Activated B cell treated with CpG ODN at 0.5 μM for 24 hours (primary cell): ENCODE data around the gene PNMA8B. TPM values are rescaled to one million over a fixed set of nuclear protein-coding genes. Genes with fewer than 3 reads are reported as not detected.

Source experiments
- ATAC-seq: fragments of 200-7000 bp; cut with Tn5 transposase; one replicate; pipeline ENCODE4 v1.10.0; 2021; ENCODE audit warnings: low read depth, mild to moderate bottlenecking, moderate library complexity
- CTCF ChIA-PET: fragments of 350-600 bp; sonication (Branson Sonifier 250); formaldehyde crosslinking; loops from one replicate; lab custom pipeline; 2021; ENCODE audit warnings: antibody characterized with exemption; lab: Charles Lee
- POLR2A ChIA-PET: fragments of 350-600 bp; sonication (Branson Sonifier 250); formaldehyde crosslinking; loops from one replicate; lab custom pipeline; 2021; ENCODE audit warnings: antibody characterized with exemption; lab: Charles Lee
- DNase-seq: peaks from one replicate; pipeline ENCODE4 v3.0.0; 2022
- H3K27ac Mint-ChIP-seq: one replicate; pipeline ENCODE4 v1.8.0; 2020; ENCODE audit warnings: mixed read lengths
- H3K27me3 Mint-ChIP-seq: one replicate; pipeline ENCODE4 v1.8.0; 2021; ENCODE audit warnings: mixed read lengths
- H3K36me3 Mint-ChIP-seq: one replicate; pipeline ENCODE4 v1.8.0; 2021; ENCODE audit warnings: low read depth, mixed read lengths
- H3K4me1 Mint-ChIP-seq: one replicate; pipeline ENCODE4 v1.8.0; 2021; ENCODE audit warnings: mixed read lengths
- H3K4me3 Mint-ChIP-seq: one replicate; pipeline ENCODE4 v1.8.0; 2020; ENCODE audit warnings: mild to moderate bottlenecking, mixed read lengths
- H3K9me3 Mint-ChIP-seq: one replicate; pipeline ENCODE4 v1.8.0; 2020; ENCODE audit warnings: mixed read lengths
- intact Hi-C: fragments of 100-400 bp; cut with micrococcal nuclease; formaldehyde crosslinking; loops from one replicate; pipeline ENCODE4 v1.15.1; 2024
- total RNA-seq: library from RNA; stranded (reverse); gene quantifications from 2 replicates; pipeline ENCODE4 v1.2.3, GENCODE V29; 2022
- TF ChIP-seq, protein P1 (sequence below): fragments of 200-600 bp; IDR thresholded peaks from one replicate; pipeline ENCODE4 v1.8.0; 2022; ENCODE audit warnings: antibody characterized with exemption, mild to moderate bottlenecking

PNMA8B gene
- total RNA-seq, 1 donor from 2014 or later, result 0.04 TPM

DNA sequence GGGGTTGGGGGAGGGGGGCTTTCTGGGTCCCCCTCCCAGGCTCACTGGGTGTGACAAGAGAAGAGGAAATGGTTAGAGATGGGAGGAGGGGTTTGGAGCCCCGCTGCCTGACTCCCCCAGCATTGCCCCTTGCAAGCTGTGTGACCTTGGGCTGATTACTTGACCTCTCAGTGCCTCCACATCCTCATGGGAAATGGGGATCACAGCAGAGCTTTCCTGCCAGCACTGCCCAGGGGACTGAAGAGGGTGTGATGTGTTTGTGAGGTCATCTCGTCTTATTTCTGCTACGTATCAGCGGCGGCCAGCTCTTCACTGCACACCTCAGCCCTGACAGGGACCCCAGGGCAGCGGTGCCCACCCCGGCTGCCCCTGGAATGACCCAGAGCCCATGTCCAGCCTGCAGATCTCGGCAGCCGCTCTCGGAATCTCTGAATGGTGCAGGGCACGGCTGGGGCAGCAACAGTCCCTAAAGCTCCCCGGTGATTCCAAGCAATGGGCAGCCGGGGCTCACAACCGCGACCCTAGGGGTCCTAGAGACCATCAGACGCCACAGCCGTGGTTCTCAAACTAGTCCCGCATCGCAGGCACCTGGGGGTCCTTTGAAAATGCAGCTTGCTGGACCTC, 8.4 kb downstream of the PNMA8B start:
- no peaks in the 10 kb centered on the region for H3K36me3 Mint-ChIP-seq
- intact Hi-C loops, result loop anchor here (1.0 kb wide), 2 partner anchors 85 to 92 kb away; no protein-coding TSS in a partner anchor
- no peak overlapping the region for H3K4me3 Mint-ChIP-seq
- ChIA-PET POLR2A (no interaction called here), CTCF (interaction anchor here (0.8 to 1.7 kb wide), 7 partner anchors 27 to 206 kb away, joined by 3 to 13 read pairs (median 4); no protein-coding TSS in a partner anchor)
- TF ChIP-seq, protein P1, sequence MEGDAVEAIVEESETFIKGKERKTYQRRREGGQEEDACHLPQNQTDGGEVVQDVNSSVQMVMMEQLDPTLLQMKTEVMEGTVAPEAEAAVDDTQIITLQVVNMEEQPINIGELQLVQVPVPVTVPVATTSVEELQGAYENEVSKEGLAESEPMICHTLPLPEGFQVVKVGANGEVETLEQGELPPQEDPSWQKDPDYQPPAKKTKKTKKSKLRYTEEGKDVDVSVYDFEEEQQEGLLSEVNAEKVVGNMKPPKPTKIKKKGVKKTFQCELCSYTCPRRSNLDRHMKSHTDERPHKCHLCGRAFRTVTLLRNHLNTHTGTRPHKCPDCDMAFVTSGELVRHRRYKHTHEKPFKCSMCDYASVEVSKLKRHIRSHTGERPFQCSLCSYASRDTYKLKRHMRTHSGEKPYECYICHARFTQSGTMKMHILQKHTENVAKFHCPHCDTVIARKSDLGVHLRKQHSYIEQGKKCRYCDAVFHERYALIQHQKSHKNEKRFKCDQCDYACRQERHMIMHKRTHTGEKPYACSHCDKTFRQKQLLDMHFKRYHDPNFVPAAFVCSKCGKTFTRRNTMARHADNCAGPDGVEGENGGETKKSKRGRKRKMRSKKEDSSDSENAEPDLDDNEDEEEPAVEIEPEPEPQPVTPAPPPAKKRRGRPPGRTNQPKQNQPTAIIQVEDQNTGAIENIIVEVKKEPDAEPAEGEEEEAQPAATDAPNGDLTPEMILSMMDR, result no peak
- H3K27ac Mint-ChIP-seq, result no peak overlapping the region
- peaks cover 77% of the 10 kb centered on the region for H3K27me3 Mint-ChIP-seq
- no peak for DNase-seq
- no peak for ATAC-seq
- peaks cover 24% of the 10 kb centered on the region for H3K4me1 Mint-ChIP-seq
- no peaks in the 10 kb centered on the region for H3K9me3 Mint-ChIP-seq

GRCh38 chr19:46486358-46486757, 9.3 kb downstream of the PNMA8B start:
- ChIA-PET POLR2A (no interaction called here), CTCF (interaction anchor here (0.8 kb wide), 1 partner anchor 206 kb away, joined by 4 read pairs; no protein-coding TSS in a partner anchor)
- intact Hi-C loops, result no loop called here
- TF ChIP-seq, protein P1, result no peak
- Mint-ChIP-seq H3K4me3 (no peak overlapping the region), H3K9me3 (no peaks in the 10 kb centered on the region), H3K4me1 (peaks cover 22% of the 10 kb centered on the region), H3K27me3 (peaks cover 72% of the 10 kb centered on the region), H3K27ac (no peak overlapping the region), H3K36me3 (no peaks in the 10 kb centered on the region)
- ATAC-seq, result no peak
- DNase-seq, result no peak

DNA sequence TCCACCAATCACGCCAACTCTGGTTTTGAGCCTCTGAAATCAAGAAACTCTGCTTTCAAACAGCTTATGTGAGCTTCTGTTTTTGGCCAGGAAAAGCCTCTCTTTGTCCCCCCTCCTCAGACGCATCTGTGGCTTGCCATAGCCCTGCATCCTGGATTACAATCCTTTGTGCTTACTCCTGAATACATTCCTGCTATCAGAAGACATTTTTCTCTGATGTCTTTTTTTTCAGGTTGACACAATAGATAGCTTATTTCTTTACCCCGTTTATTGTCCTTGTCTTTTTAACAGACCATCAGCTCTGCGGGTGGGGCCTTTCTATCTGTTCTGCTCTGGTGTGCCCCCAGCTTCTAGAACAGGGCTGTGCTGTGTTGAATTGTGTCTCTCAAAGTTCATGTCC, 11.0 kb downstream of the PNMA8B start:
- DNase-seq, result no peak
- no peaks in the 10 kb centered on the region for H3K9me3 Mint-ChIP-seq
- TF ChIP-seq, protein P1, result no peak
- ATAC-seq, result no peak
- H3K27me3 Mint-ChIP-seq, result peaks cover 65% of the 10 kb centered on the region
- no peak overlapping the region for H3K27ac Mint-ChIP-seq
- H3K36me3 Mint-ChIP-seq, result no peaks in the 10 kb centered on the region
- peaks cover 13% of the 10 kb centered on the region for H3K4me1 Mint-ChIP-seq
- H3K4me3 Mint-ChIP-seq, result no peak overlapping the region
- POLR2A ChIA-PET, result no interaction called here
- CTCF ChIA-PET, result interaction anchor here (1.8 kb wide), 1 partner anchor 204 kb away, joined by 9 read pairs; no protein-coding TSS in a partner anchor
- intact Hi-C loops, result no loop called here

DNA sequence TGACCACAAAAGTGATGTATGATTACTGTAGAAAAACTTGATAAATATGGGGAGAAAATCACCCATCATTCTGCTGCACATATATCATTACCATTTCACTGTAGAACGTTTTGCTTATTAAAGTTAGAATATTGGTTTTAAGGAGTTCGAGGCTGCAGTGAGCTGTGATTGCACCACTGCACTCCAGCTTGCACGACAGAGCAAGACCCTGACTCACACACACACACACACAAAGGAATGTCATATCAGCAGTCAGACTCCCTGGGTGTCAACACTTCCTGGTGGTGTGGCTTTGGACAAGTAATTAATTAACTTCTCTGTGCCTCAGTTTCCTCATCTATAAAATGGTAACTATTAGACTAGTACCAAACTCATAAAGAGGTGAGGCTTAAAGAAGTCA, 13.0 kb downstream of the PNMA8B start:
- Mint-ChIP-seq H3K4me3 (no peak overlapping the region), H3K4me1 (no peaks in the 10 kb centered on the region), H3K27ac (no peak overlapping the region), H3K36me3 (no peaks in the 10 kb centered on the region), H3K27me3 (peaks cover 53% of the 10 kb centered on the region), H3K9me3 (no peaks in the 10 kb centered on the region)
- POLR2A ChIA-PET, result no interaction called here
- TF ChIP-seq, protein P1, result no peak
- no peak for DNase-seq
- no peak for ATAC-seq
- CTCF ChIA-PET, result no interaction called here
- intact Hi-C loops, result no loop called here

GRCh38 chr19:46481947-46482346, 13.7 kb downstream of the PNMA8B start:
- H3K27ac Mint-ChIP-seq, result no peak overlapping the region
- peaks cover 48% of the 10 kb centered on the region for H3K27me3 Mint-ChIP-seq
- intact Hi-C loops, result no loop called here
- H3K9me3 Mint-ChIP-seq, result no peaks in the 10 kb centered on the region
- ChIA-PET POLR2A (no interaction called here), CTCF (interaction anchor here (0.6 kb wide), 1 partner anchor 910 kb away, joined by 6 read pairs; no protein-coding TSS in a partner anchor)
- no peak for ATAC-seq
- no peaks in the 10 kb centered on the region for H3K36me3 Mint-ChIP-seq
- TF ChIP-seq, protein P1, result no peak
- H3K4me1 Mint-ChIP-seq, result no peaks in the 10 kb centered on the region
- no peak overlapping the region for H3K4me3 Mint-ChIP-seq
- DNase-seq, result no peak
